ENCODE data around the gene DHX8.
"Not testable (repeated sequence)": the region's sequence is repeated elsewhere in the genome, so short reads cannot be mapped to it uniquely, and the experiment has no call there.

DHX8 gene

DNA sequence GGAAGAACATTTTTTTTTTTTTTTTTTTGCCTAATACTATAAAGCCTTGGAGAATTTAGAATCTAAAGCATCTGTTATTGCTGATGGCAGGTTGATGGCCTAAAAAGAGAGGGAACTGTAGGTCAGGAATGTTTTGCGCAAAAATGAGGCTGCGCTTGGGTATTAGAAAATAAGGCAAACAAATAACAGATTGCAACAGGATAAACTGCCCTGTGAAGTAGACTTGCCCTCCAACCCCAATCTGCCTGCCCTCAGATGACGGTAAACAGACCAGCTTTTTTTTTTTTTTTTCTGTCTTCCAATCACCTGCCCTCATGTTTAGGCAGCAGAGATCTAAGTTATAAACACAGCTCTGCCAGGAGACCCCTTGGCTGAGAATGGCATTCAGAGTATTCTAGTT, 3.8 kb upstream of the DHX8 start:
- DNase-seq (ENCODE audit: low read depth in 1 of 2, low spot score in 1 of 2), result no peak
- no peak overlapping the region for H3K4me3 ChIP-seq (replicated peaks; ENCODE audit: insufficient read depth, low read length)
- no peak overlapping the region for H3K27ac ChIP-seq (replicated peaks)

DNA sequence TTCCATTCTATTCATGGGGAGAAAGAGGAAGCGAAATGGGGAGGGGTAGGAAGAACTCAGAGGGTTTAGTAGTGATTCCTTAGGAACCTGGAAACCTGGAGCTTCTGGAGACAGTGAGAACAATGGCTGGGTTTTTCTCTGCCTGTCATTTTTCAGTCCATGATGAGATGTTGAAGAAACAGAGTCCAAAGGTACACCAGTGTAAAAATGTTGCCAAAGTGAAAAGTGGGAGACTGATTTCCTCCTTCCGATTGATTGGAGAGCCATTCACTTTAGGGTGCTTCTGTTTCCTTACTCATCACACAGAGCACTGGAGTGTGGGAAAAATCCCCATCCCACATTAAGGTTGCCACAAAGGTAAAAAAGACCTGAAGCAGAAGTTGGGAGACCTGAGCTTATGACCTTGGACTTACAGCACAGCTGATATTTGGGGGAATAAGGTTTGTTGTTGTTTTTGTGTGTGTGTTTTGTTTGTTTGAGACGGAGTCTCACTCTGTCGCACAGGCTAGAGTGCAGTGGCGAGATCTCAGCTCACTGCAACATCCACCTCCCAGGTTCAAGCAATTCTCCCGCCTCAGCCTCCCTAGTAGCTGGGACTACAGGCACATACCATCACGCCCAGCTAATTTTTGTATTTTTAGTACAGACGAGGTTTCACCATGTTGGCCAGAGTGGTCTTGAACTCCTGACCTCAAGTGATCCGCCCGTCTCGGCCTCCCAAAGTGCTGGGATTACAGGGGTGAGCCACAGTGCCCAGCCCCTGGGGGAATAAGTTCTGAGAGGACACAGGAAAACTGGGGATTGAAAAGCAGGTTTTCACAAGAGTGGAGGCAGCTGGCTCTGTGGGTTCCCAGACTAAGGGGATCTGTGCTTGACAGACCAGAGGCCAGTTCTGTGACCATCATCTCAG, 1.4 kb upstream of the DHX8 start:
- H3K27ac ChIP-seq (replicated peaks), result no peak overlapping the region
- no peak for DNase-seq (ENCODE audit: low read depth in 1 of 2, low spot score in 1 of 2)
- no peak for TF ChIP-seq CTCF (IDR thresholded peaks at IDR 0.05; ENCODE audit: insufficient read depth, low read length)
- TF ChIP-seq, protein P1, sequence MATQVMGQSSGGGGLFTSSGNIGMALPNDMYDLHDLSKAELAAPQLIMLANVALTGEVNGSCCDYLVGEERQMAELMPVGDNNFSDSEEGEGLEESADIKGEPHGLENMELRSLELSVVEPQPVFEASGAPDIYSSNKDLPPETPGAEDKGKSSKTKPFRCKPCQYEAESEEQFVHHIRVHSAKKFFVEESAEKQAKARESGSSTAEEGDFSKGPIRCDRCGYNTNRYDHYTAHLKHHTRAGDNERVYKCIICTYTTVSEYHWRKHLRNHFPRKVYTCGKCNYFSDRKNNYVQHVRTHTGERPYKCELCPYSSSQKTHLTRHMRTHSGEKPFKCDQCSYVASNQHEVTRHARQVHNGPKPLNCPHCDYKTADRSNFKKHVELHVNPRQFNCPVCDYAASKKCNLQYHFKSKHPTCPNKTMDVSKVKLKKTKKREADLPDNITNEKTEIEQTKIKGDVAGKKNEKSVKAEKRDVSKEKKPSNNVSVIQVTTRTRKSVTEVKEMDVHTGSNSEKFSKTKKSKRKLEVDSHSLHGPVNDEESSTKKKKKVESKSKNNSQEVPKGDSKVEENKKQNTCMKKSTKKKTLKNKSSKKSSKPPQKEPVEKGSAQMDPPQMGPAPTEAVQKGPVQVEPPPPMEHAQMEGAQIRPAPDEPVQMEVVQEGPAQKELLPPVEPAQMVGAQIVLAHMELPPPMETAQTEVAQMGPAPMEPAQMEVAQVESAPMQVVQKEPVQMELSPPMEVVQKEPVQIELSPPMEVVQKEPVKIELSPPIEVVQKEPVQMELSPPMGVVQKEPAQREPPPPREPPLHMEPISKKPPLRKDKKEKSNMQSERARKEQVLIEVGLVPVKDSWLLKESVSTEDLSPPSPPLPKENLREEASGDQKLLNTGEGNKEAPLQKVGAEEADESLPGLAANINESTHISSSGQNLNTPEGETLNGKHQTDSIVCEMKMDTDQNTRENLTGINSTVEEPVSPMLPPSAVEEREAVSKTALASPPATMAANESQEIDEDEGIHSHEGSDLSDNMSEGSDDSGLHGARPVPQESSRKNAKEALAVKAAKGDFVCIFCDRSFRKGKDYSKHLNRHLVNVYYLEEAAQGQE (IDR thresholded peaks at IDR 0.05; ENCODE audit: insufficient replicate concordance, low read depth), result no peak
- TF ChIP-seq GABPA (IDR thresholded peaks at IDR 0.05; ENCODE audit: low read depth), result no peak
- no peak for TF ChIP-seq SPI1 (IDR thresholded peaks at IDR 0.05; ENCODE audit: borderline replicate concordance, low read depth)
- H3K27me3 ChIP-seq (ENCODE audit: insufficient read depth, poor library complexity, severe bottlenecking), result no peaks in the 10 kb centered on the region
- no peak overlapping the region for H3K4me3 ChIP-seq (replicated peaks; ENCODE audit: insufficient read depth, low read length)

More for the DNA sequence above, 3.8 kb upstream of the DHX8 start:
- TF ChIP-seq GABPA (IDR thresholded peaks at IDR 0.05; ENCODE audit: low read depth) (no peak), CTCF (IDR thresholded peaks at IDR 0.05; ENCODE audit: insufficient read depth, low read length) (no peak), SPI1 (IDR thresholded peaks at IDR 0.05; ENCODE audit: borderline replicate concordance, low read depth) (no peak), POLR2AphosphoS5 (IDR thresholded peaks at IDR 0.05; ENCODE audit: low read depth) (no peak)
- TF ChIP-seq, protein P1 (IDR thresholded peaks at IDR 0.05; ENCODE audit: insufficient replicate concordance, low read depth), result no peak
- H3K27me3 ChIP-seq (ENCODE audit: insufficient read depth, poor library complexity, severe bottlenecking), result no peaks in the 10 kb centered on the region

GRCh38 chr17:43490621-43491020, 6.8 kb downstream of the DHX8 start:
- no peaks in the 10 kb centered on the region for H3K27me3 ChIP-seq (ENCODE audit: insufficient read depth, poor library complexity, severe bottlenecking)
- H3K4me3 ChIP-seq (replicated peaks; ENCODE audit: insufficient read depth, low read length), result no peak overlapping the region
- no peak overlapping the region for H3K27ac ChIP-seq (replicated peaks)
- no peak for DNase-seq (ENCODE audit: low read depth in 1 of 2, low spot score in 1 of 2)
- TF ChIP-seq, protein P1 (IDR thresholded peaks at IDR 0.05; ENCODE audit: insufficient replicate concordance, low read depth), result no peak
- TF ChIP-seq CTCF (IDR thresholded peaks at IDR 0.05; ENCODE audit: insufficient read depth, low read length), result no peak
- TF ChIP-seq POLR2AphosphoS5 (IDR thresholded peaks at IDR 0.05; ENCODE audit: low read depth), result no peak
- no peak for TF ChIP-seq GABPA (IDR thresholded peaks at IDR 0.05; ENCODE audit: low read depth)
- no peak for TF ChIP-seq SPI1 (IDR thresholded peaks at IDR 0.05; ENCODE audit: borderline replicate concordance, low read depth)

- not testable (repeated sequence) for H3K27ac ChIP-seq (replicated peaks); DNase-seq (ENCODE audit: low read depth in 1 of 2, low spot score in 1 of 2); H3K4me3 ChIP-seq (replicated peaks; ENCODE audit: insufficient read depth, low read length); H3K27me3 ChIP-seq (ENCODE audit: insufficient read depth, poor library complexity, severe bottlenecking)
Observed at GRCh38 chr17:43509440-43509839, 25.7 kb downstream of the DHX8 start.

DNA sequence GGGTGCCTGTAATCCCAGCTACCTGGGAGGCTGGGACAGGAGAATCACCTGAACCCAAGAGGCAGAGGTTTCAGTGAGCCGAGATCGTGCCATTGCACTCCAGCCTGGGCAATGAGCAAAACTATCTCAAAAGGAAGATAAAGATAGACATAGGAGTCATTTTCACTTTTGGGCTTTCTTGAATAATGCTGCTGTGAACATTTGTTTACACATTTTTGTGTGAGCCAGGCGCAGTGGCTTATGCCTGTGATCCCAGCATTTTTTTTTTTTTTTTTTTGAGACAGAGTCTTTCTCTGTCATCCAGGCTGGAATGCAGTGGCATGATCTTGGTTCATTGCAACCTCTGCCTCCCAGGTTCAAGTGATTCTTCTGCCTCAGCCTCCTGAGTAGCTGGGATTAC, 27.4 kb downstream of the DHX8 start:
- H3K27ac ChIP-seq (replicated peaks); H3K27me3 ChIP-seq (ENCODE audit: insufficient read depth, poor library complexity, severe bottlenecking); DNase-seq (ENCODE audit: low read depth in 1 of 2, low spot score in 1 of 2); H3K4me3 ChIP-seq (replicated peaks; ENCODE audit: insufficient read depth, low read length): not testable (repeated sequence)
